ENCODE results near the gene PCP4L1. TPM values are rescaled to one million over a fixed set of nuclear protein-coding genes. Genes with fewer than 3 reads are reported as not detected.

Gene PCP4L1
- total and polyA plus RNA-seq, 8 donors, result 0.08 to 0.23 (median 0.14) TPM; not detected in 4

DNA sequence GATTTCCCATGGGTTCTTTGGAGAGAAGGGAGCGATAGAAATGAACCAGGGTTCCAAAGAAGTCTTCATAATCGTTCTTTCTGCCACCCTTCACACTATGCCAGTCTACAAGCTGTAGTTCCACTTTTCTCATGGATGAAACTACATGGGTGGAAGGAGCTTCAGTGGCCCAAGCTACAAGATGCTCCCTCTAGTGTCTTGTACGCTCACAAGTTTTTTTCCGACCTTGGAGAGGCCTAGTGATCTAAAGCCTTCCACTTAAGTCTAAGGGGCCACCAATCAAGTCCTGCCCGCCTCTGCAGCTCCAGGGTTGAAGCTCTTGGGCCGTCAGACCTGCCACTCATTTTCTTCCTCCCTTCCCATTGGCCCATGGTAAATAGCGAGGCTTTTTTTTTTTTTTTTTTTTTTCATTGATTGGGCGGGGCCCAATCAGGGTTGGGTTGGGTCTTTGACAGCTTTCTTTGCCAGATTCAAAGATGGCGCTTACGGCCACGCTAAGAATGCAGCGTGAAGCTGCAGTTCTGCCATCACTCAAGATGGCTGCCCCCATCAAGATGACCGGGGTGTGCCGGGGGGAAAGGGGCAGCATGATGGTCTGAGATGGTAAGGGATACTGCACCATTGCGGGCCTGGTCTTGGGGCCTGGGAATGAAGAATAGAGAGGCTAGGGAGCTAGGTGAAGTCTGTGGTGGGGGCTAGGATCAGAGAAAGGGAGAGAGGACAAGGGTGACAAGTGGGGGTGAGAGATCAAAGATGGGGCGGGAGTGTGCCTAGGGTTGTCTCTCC lies 32.8 kb upstream of the PCP4L1 start, which contains the start of gene TOMM40L:
TSS of gene TOMM40L (plus strand) at position 527 of the 786 bp plus-strand sequence. CDS start 430 bp downstream, outside the sequence.
- Histone ChIP-seq H3K27ac (peak within 1 kb of the TSS in 2 of 4 donors; percentile 11 to 26), H3K4me3 (peak within 1 kb of the TSS; percentile 30 to 62 (median 42)), H3K9me3 (no peaks in the 10 kb centered on the region), H3K27me3 (no peaks in the 10 kb centered on the region), H3K36me3 (no peaks in the 10 kb centered on the region), H3K4me1 (peaks cover 0 to 11% (median 0%) of the 10 kb centered on the region in 3 donors)
- intact Hi-C loops (cut with DNase I), result loop anchor here in 1 of 3 donors (5.0 to 10.0 kb wide), 2 partner anchors 72 to 149 kb away; no protein-coding TSS in a partner anchor
- peak; percentile 98 for FAIRE-seq
- ATAC-seq, result peak; percentile 88 to 92 (median 90)
- no peak for TF ChIP-seq CTCF (IDR thresholded peaks at IDR 0.05)
- peak; percentile 81 to 89 (median 86) for DNase-seq
- WGBS, 2 donors, result 8 to 10% methylated on average over 16 of the region's 16 CpGs

DNA sequence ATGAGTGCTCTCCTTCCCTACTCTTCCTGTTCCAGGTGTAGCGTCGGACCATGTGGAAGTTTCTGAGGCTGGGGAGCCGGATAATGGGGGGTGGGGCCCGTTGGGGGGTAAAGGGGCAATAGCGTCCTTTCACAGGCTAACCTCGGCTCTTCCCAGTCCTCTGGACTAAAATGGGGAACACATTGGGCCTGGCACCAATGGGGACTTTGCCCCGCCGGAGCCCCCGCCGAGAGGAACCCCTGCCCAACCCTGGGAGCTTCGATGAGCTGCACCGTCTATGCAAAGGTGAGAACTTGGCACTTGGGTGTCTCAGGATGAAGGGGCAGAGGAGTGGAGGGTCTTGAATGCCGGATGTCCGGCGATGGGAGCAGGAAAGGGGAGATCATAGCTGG lies 32.2 kb upstream of the PCP4L1 start:
- ATAC-seq, result no peak
- 17 to 24% methylated on average over 14 to 15 of the region's 15 CpGs for WGBS, 2 donors
- H3K27me3 ChIP-seq, result no peaks in the 10 kb centered on the region
- no peak for TF ChIP-seq CTCF (IDR thresholded peaks at IDR 0.05)
- intact Hi-C loops (cut with DNase I), result loop anchor here in 1 of 3 donors (5.0 to 10.0 kb wide), 2 partner anchors 71 to 148 kb away; no protein-coding TSS in a partner anchor
- no peaks in the 10 kb centered on the region for H3K9me3 ChIP-seq
- peaks cover 0 to 11% (median 0%) of the 10 kb centered on the region in 3 donors for H3K4me1 ChIP-seq
- H3K27ac ChIP-seq, result no peak overlapping the region
- no peak for DNase-seq
- FAIRE-seq, result no peak
- peak overlapping the region; percentile 30 to 62 (median 42) for H3K4me3 ChIP-seq
- no peaks in the 10 kb centered on the region for H3K36me3 ChIP-seq

- no peak for DNase-seq
- H3K4me1 ChIP-seq, result peaks cover 0 to 11% (median 0%) of the 10 kb centered on the region in 3 donors
- intact Hi-C loops (cut with DNase I), result loop anchor here in 1 of 3 donors (5.0 to 10.0 kb wide), 2 partner anchors 71 to 148 kb away; no protein-coding TSS in a partner anchor
- peak overlapping the region in 3 of 4 donors; percentile 30 to 62 (median 39) for H3K4me3 ChIP-seq
- ATAC-seq, result no peak
- no peak for TF ChIP-seq CTCF (IDR thresholded peaks at IDR 0.05)
- FAIRE-seq, result no peak
- H3K36me3 ChIP-seq, result no peaks in the 10 kb centered on the region
- WGBS, 2 donors, result 59 to 67% methylated on average over 3 of the region's 3 CpGs
- no peaks in the 10 kb centered on the region for H3K27me3 ChIP-seq
- H3K27ac ChIP-seq, result no peak overlapping the region
- H3K9me3 ChIP-seq, result no peaks in the 10 kb centered on the region
Measured at GRCh38 chr1:161226759-161227158, 31.8 kb upstream of the PCP4L1 start.

DNA sequence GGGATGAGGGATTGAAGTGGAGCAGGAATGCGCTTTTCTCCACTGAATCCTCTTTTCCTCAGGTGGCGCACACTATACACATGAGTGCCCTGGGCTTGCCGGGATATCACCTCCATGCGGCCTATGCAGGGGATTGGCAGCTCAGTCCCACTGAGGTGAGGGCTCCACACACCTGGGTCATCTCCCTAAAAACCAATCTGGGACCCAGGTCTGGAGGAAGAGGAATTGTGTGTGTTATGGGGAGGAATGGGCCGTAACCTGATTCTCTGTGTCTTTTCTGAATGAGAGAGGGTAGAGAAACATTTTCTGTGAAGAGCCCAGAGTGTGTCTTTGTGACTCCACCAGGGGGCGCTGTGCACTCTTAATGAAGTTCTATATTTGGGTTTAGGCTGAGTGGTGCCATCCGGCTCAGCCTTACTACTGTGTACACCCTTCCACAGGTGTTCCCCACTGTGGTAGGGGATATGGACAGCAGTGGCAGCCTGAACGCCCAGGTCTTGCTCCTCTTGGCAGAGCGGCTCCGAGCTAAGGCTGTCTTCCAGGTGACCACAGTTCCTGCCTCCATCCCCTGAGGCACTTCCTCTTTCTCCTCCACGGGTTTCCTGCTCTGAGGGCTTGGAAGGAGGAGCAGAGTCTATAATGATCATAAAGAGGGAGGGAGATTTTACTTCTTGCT lies 31.2 kb upstream of the PCP4L1 start:
- H3K4me3 ChIP-seq, result peak overlapping the region in 1 of 4 donors; percentile 26
- peak; percentile 68 to 77 (median 70) for ATAC-seq
- TF ChIP-seq CTCF (IDR thresholded peaks at IDR 0.05), result peak; percentile 86 to 94 (median 91)
- H3K36me3 ChIP-seq, result no peaks in the 10 kb centered on the region
- no peak overlapping the region for H3K27ac ChIP-seq
- FAIRE-seq, result no peak
- H3K4me1 ChIP-seq, result peaks cover 0 to 11% (median 0%) of the 10 kb centered on the region in 3 donors
- WGBS, 2 donors, result 42 to 50% methylated on average over 11 of the region's 11 CpGs
- no peaks in the 10 kb centered on the region for H3K9me3 ChIP-seq
- no peaks in the 10 kb centered on the region for H3K27me3 ChIP-seq
- peak; percentile 70 to 93 (median 85) for DNase-seq
- intact Hi-C loops (cut with DNase I), result loop anchor here in 1 of 3 donors (5.0 to 10.0 kb wide), 2 partner anchors 70 to 147 kb away; no protein-coding TSS in a partner anchor

All from pancreas (tissue), 10 donors.